H9 (cell line): ENCODE data around the gene USP34. TPM values are rescaled to one million over a fixed set of nuclear protein-coding genes. Genes with fewer than 3 reads are reported as not detected.

Experiments used
- DNase-seq: peaks from one replicate; pipeline ENCODE4 v3.0.0-alpha.2; 2017
- H2AFZ ChIP-seq: one replicate; pipeline ENCODE4 v1.6.1; 2013; ENCODE audit warnings: mild to moderate bottlenecking, low read length, control low read depth, moderate library complexity
- H2AK5ac ChIP-seq: 2 replicates; pipeline ENCODE4 v1.6.1; 2013; ENCODE audit warnings: low read length, control low read depth, mixed read lengths; ENCODE audit not compliant: insufficient read length
- H2BK120ac ChIP-seq: one replicate; pipeline ENCODE4 v1.6.1; 2013; ENCODE audit warnings: low read depth, mild to moderate bottlenecking, low read length, control low read depth, inconsistent platforms; ENCODE audit not compliant: poor library complexity, severe bottlenecking
- H2BK12ac ChIP-seq: 2 replicates; pipeline ENCODE4 v1.6.1; 2013; ENCODE audit warnings: low read length, control low read depth, mixed read lengths, low read depth; ENCODE audit not compliant: insufficient read length
- H2BK15ac ChIP-seq: 2 replicates; pipeline ENCODE4 v1.6.1; 2013; ENCODE audit warnings: low read depth, low read length, control low read depth
- H2BK20ac ChIP-seq: one replicate; pipeline ENCODE4 v1.6.1; 2013; ENCODE audit warnings: low read depth, mild to moderate bottlenecking, low read length, control low read depth, inconsistent platforms; ENCODE audit not compliant: poor library complexity, severe bottlenecking
- H2BK5ac ChIP-seq: 2 replicates; pipeline ENCODE4 v1.6.1; 2013; ENCODE audit warnings: low read length, control low read depth, mixed read lengths; ENCODE audit not compliant: insufficient read length
- H3K14ac ChIP-seq: 2 replicates; pipeline ENCODE4 v1.6.1; 2013; ENCODE audit warnings: low read length, control low read depth; ENCODE audit not compliant: insufficient read depth
- H3K18ac ChIP-seq: 2 replicates; pipeline ENCODE4 v1.6.1; 2013; ENCODE audit warnings: low read depth, mild to moderate bottlenecking, mixed read lengths, low read length, control low read depth; ENCODE audit not compliant: insufficient read length
- H3K23ac ChIP-seq: 2 replicates; pipeline ENCODE4 v1.6.1; 2013; ENCODE audit warnings: low read length, control low read depth, mixed read lengths, low read depth; ENCODE audit not compliant: insufficient read length
- H3K23me2 ChIP-seq: 2 replicates; pipeline ENCODE4 v1.6.1; 2013; ENCODE audit warnings: low read depth, mild to moderate bottlenecking, mixed read lengths, low read length, control low read depth; ENCODE audit not compliant: insufficient read length, poor library complexity, severe bottlenecking
- H3K27ac ChIP-seq: 2 replicates; pipeline ENCODE4 v1.5.1; 2013; ENCODE audit warnings: low read length, control low read depth, mixed read lengths, low read depth; ENCODE audit not compliant: insufficient read length
- H3K27me3 ChIP-seq: 2 replicates; pipeline ENCODE4 v1.6.1; 2013; ENCODE audit warnings: low read length, control low read depth, inconsistent platforms; ENCODE audit not compliant: insufficient read depth
- H3K4ac ChIP-seq: 2 replicates; pipeline ENCODE4 v1.6.1; 2013; ENCODE audit warnings: low read depth, mild to moderate bottlenecking, control low read depth, inconsistent platforms, low read length, moderate library complexity
- H3K4me1 ChIP-seq: 2 replicates; pipeline ENCODE4 v1.6.1; 2013; ENCODE audit warnings: low read length, control low read depth, inconsistent platforms; ENCODE audit not compliant: insufficient read depth
- H3K4me2 ChIP-seq: 2 replicates; pipeline ENCODE4 v1.6.1; 2013; ENCODE audit warnings: low read length, control low read depth, mixed read lengths; ENCODE audit not compliant: insufficient read length, insufficient read depth
- H3K56ac ChIP-seq: 2 replicates; pipeline ENCODE4 v1.6.1; 2013; ENCODE audit warnings: low read depth, mild to moderate bottlenecking, mixed read lengths, low read length, control low read depth; ENCODE audit not compliant: insufficient read length
- H3K79me1 ChIP-seq: 2 replicates; pipeline ENCODE4 v1.6.1; 2013; ENCODE audit warnings: low read depth, mild to moderate bottlenecking, moderate library complexity, low read length, control low read depth, inconsistent platforms; ENCODE audit not compliant: insufficient read depth, poor library complexity, severe bottlenecking
- H3K79me2 ChIP-seq: 2 replicates; pipeline ENCODE4 v1.6.1; 2013; ENCODE audit warnings: low read length, control low read depth, inconsistent platforms; ENCODE audit not compliant: insufficient read depth
- H3K9ac ChIP-seq: 2 replicates; pipeline ENCODE4 v1.6.1; 2013; ENCODE audit warnings: low read length, control low read depth, mixed read lengths; ENCODE audit not compliant: insufficient read length; ENCODE audit errors: extremely low read depth
- H3K9me3 ChIP-seq: one replicate; pipeline ENCODE4 v1.6.1; 2013; ENCODE audit warnings: low read depth, low read length, inconsistent platforms; ENCODE audit not compliant: control insufficient read depth
- H3T11ph ChIP-seq: one replicate; pipeline ENCODE4 v1.6.1; 2013; ENCODE audit warnings: mild to moderate bottlenecking, low read length, control low read depth, inconsistent platforms
- H4K20me1 ChIP-seq: one replicate; pipeline ENCODE4 v1.6.1; 2013; ENCODE audit not compliant: control insufficient read depth, insufficient read length, insufficient read depth
- H4K5ac ChIP-seq: 2 replicates; pipeline ENCODE4 v1.6.1; 2013; ENCODE audit warnings: low read depth, mild to moderate bottlenecking, mixed read lengths, low read length, control low read depth; ENCODE audit not compliant: insufficient read length
- H4K8ac ChIP-seq: replicated peaks from 2 replicates; pipeline ENCODE4 v1.6.1; 2013; ENCODE audit warnings: low read length, control low read depth, mixed read lengths, low read depth; ENCODE audit not compliant: insufficient read length
- H4K91ac ChIP-seq: 2 replicates; pipeline ENCODE4 v1.6.1; 2013; ENCODE audit warnings: low read depth, mild to moderate bottlenecking, moderate library complexity, mixed read lengths, low read length, control low read depth; ENCODE audit not compliant: insufficient read length
- H3K27ac Mint-ChIP-seq, 3 experiments: 2 replicates in 2 of 3; 3 replicates in 1 of 3; pipeline ENCODE4 v1.8.0; 2020 to 2021; ENCODE audit warnings: mixed read lengths in 3 of 3, mild to moderate bottlenecking in 1 of 3, moderate library complexity in 1 of 3
- H3K27me3 Mint-ChIP-seq: 2 replicates; pipeline ENCODE4 v1.8.0; 2021; ENCODE audit warnings: low read depth, mild to moderate bottlenecking, moderate library complexity, mixed read lengths
- H3K36me3 Mint-ChIP-seq, 3 experiments: 2 replicates in 2 of 3; 3 replicates in 1 of 3; pipeline ENCODE4 v1.8.0; 2020 to 2021; ENCODE audit warnings: low read depth in 3 of 3, mixed read lengths in 3 of 3; ENCODE audit not compliant: insufficient read depth in 1 of 3
- H3K4me1 Mint-ChIP-seq, 2 experiments: 2 replicates each; pipeline ENCODE4 v1.8.0; 2020; ENCODE audit warnings: mixed read lengths in 2 of 2
- H3K4me3 Mint-ChIP-seq, 2 experiments: 2 replicates in 1 of 2; 3 replicates in 1 of 2; pipeline ENCODE4 v1.8.0; 2020 to 2021; ENCODE audit warnings: mild to moderate bottlenecking in 2 of 2, mixed read lengths in 2 of 2, moderate library complexity in 1 of 2
- H3K9me3 Mint-ChIP-seq, 2 experiments: 2 replicates in 1 of 2; 3 replicates in 1 of 2; pipeline ENCODE4 v1.8.0; 2020; ENCODE audit warnings: mild to moderate bottlenecking in 2 of 2, mixed read lengths in 2 of 2, moderate library complexity in 1 of 2
- CTCF ChIP-seq: fragments of 200-600 bp; sonication (generic); conservative IDR thresholded peaks from 3 replicates; pipeline ENCODE4 v1.8.0; 2021; ENCODE audit warnings: antibody characterized with exemption, mild to moderate bottlenecking
- WGBS: extraction: QIAGEN DNeasy Blood & Tissue Kit; methylation state at CpG from one replicate; pipeline ENCODE4 v1.1.7; 2013; ENCODE audit warnings: missing lambda C conversion rate, low lambda C conversion rate, mixed read lengths; ENCODE audit not compliant: insufficient read length; ENCODE audit errors: extremely low coverage; 5-methylcytosine and 5-hydroxymethylcytosine counted together
- total RNA-seq: library from RNA; stranded (reverse); gene quantifications from 2 replicates; pipeline ENCODE4 v1.2.1, GENCODE V29; 2021

The USP34 gene
- total RNA-seq, 1 experiment from 2014 or later, result 93.9 TPM

- Mint-ChIP-seq H3K27ac (no peak overlapping the region), H3K36me3 (peaks cover 3 to 54% (median 39%) of the 10 kb centered on the region in 3 experiments; a peak in 5 of 7 replicates), H3K9me3 (no peaks in the 10 kb centered on the region), H3K27me3 (no peaks in the 10 kb centered on the region), H3K4me3 (no peak overlapping the region), H3K4me1 (no peaks in the 10 kb centered on the region)
- no peaks in the 10 kb centered on the region for H3K79me1 ChIP-seq
- TF ChIP-seq CTCF, result no peak
- no peak overlapping the region for H2AK5ac ChIP-seq
- H2BK12ac ChIP-seq, result no peak overlapping the region
- H2BK20ac ChIP-seq, result no peak overlapping the region
- no peak overlapping the region for H3K18ac ChIP-seq
- no peak overlapping the region for H3K56ac ChIP-seq
- H3K9ac ChIP-seq, result no peak overlapping the region
- no peak overlapping the region for H2AFZ ChIP-seq
- no peak overlapping the region for H2BK15ac ChIP-seq
- H3K23ac ChIP-seq, result no peak overlapping the region
- H3K27ac ChIP-seq, result no peak overlapping the region
- H3K23me2 ChIP-seq, result no peaks in the 10 kb centered on the region
- H2BK5ac ChIP-seq, result no peak overlapping the region
- DNase-seq, result no peak
- no peak overlapping the region for H4K8ac ChIP-seq
- no peaks in the 10 kb centered on the region for H3K27me3 ChIP-seq
- no peak overlapping the region for H4K91ac ChIP-seq
- H3K79me2 ChIP-seq, result no peaks in the 10 kb centered on the region
- H4K5ac ChIP-seq, result no peak overlapping the region
- no peaks in the 10 kb centered on the region for H3K4me1 ChIP-seq
- H4K20me1 ChIP-seq, result no peaks in the 10 kb centered on the region
- H3K9me3 ChIP-seq, result no peaks in the 10 kb centered on the region
- no peak overlapping the region for H2BK120ac ChIP-seq
- H3T11ph ChIP-seq, result no peak overlapping the region
- no peak overlapping the region for H3K4me2 ChIP-seq
- no peak overlapping the region for H3K14ac ChIP-seq
- WGBS, result 100% methylated on average over 1 of the region's 4 CpGs
- no peak overlapping the region for H3K4ac ChIP-seq
Observed at GRCh38 chr2:61253136-61253535, 217.8 kb downstream of the USP34 start.
